SK-N-SH treated with all-trans-retinoic acid at 6 μM for 48 hours (cell line): ENCODE data around the gene PAEP.

Experiments
- ESRRG ChIP-seq: fragments of 250-450 bp; sonication (Bioruptor Pico); IDR thresholded peaks from 2 replicates; pipeline ENCODE4 v1.6.1; 2021; ENCODE audit warnings: mild to moderate bottlenecking
- GLIS3 ChIP-seq: fragments of 250-450 bp; sonication (Bioruptor Pico); IDR thresholded peaks from 2 replicates; pipeline ENCODE4 v1.5.0; 2020; ENCODE audit warnings: mild to moderate bottlenecking, moderate library complexity
- ISL1 ChIP-seq: fragments of 250-450 bp; sonication (Bioruptor Pico); IDR thresholded peaks from 2 replicates; pipeline ENCODE4 v2.1.2; 2022; ENCODE audit warnings: mild to moderate bottlenecking, moderate library complexity
- PATZ1 ChIP-seq: fragments of 250-450 bp; sonication (Bioruptor Pico); IDR thresholded peaks from 2 replicates; pipeline ENCODE4 v1.8.0; 2020; ENCODE audit warnings: mild to moderate bottlenecking, moderate library complexity, borderline replicate concordance
- POU6F1 ChIP-seq: fragments of 250-450 bp; sonication (Bioruptor Pico); IDR thresholded peaks from 2 replicates; pipeline ENCODE4 v1.8.0; 2021; ENCODE audit warnings: low read depth, mild to moderate bottlenecking, moderate library complexity, borderline replicate concordance
- PPARA ChIP-seq: fragments of 250-450 bp; sonication (Bioruptor Pico); IDR thresholded peaks from 2 replicates; pipeline ENCODE4 v1.5.0; 2020; ENCODE audit warnings: mild to moderate bottlenecking, borderline replicate concordance
- SNAI2 ChIP-seq: fragments of 250-450 bp; sonication (Bioruptor Pico); IDR thresholded peaks from 2 replicates; pipeline ENCODE4 v1.5.0; 2020; ENCODE audit warnings: mild to moderate bottlenecking, moderate library complexity
- TOX ChIP-seq: fragments of 250-450 bp; sonication (Bioruptor Pico); IDR thresholded peaks from 2 replicates; pipeline ENCODE4 v1.8.0; 2021; ENCODE audit warnings: mild to moderate bottlenecking, moderate library complexity, borderline replicate concordance
- ZFP3 ChIP-seq: fragments of 250-450 bp; sonication (Bioruptor Pico); IDR thresholded peaks from 2 replicates; pipeline ENCODE4 v1.5.0; 2020; ENCODE audit warnings: mild to moderate bottlenecking, moderate library complexity
- TF ChIP-seq, protein P1 (sequence below): fragments of 250-450 bp; sonication (Bioruptor Pico); IDR thresholded peaks from 2 replicates; pipeline ENCODE4 v1.5.1; 2020; ENCODE audit warnings: low read depth, mild to moderate bottlenecking, moderate library complexity

DNA sequence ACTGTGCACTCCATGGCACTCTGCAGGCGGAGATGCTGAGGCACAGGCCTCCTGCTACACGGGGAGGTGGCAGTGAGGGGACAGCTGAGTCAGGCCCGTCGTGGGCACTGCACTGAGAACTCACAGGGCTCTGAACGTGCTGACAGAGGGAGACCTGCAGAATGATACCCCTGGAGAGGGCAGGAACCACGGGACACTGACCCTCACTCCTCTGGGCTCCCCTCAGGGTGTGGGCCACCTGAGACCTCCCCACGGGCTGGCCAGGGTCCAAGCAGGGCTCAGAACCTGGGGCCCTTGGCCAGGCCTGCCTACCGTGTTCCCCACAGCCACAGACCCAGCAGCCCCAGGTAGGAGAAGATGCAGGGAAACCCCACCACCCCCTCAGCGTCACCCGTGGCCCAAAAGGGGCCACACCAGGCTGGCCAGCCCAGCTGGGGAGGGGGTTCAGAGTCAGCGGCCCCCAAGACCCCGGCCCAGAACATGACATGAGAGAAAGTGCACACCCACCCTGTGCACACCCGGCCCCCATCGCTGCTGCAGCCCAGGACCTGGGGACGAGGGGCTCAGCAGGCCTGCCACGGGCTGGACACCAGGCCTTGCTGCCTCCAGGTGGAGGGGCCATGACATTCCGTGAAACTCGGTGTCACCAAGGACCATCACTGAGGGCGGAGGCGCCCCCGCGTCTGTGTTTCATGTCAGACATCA, 46.9 kb downstream of the PAEP start:
- TF ChIP-seq PATZ1 (no peak), PPARA (CRISPR knock-in tag) (no peak), ESRRG (CRISPR knock-in tag) (no peak), TOX (CRISPR knock-in tag) (no peak), ZFP3 (CRISPR knock-in tag) (no peak), POU6F1 (CRISPR knock-in tag) (no peak), SNAI2 (CRISPR knock-in tag) (no peak), ISL1 (CRISPR knock-in tag) (no peak), GLIS3 (CRISPR knock-in tag) (no peak)
- TF ChIP-seq, protein P1, sequence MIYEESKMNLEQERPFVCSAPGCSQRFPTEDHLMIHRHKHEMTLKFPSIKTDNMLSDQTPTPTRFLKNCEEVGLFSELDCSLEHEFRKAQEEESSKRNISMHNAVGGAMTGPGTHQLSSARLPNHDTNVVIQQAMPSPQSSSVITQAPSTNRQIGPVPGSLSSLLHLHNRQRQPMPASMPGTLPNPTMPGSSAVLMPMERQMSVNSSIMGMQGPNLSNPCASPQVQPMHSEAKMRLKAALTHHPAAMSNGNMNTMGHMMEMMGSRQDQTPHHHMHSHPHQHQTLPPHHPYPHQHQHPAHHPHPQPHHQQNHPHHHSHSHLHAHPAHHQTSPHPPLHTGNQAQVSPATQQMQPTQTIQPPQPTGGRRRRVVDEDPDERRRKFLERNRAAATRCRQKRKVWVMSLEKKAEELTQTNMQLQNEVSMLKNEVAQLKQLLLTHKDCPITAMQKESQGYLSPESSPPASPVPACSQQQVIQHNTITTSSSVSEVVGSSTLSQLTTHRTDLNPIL (CRISPR knock-in tag): no peak
